Camera-type eye (tissue), 1 donor: ENCODE results near the gene OR4N2. TPM values are rescaled to one million over a fixed set of nuclear protein-coding genes. Genes with fewer than 3 reads are reported as not detected.

Experiments used
- total RNA-seq: library from RNA; depleted of rRNA; stranded (reverse); fragments of >200 nt; gene quantifications from one replicate; pipeline ENCODE4 v1.2.3, GENCODE V29; 2014

The OR4N2 gene
- total RNA-seq = not detected

GRCh38 chr14:19803470-19803869 lies at the start of gene OR4N2:
Gene OR4N2 (plus strand): TSS chr14:19803770. CDS start chr14:19827449, 23,679 bp downstream.

GRCh38 chr14:19773204-19773603 lies 30.4 kb upstream of the OR4N2 start, which contains the start of gene OR4M1:
Gene OR4M1 (plus strand): TSS chr14:19773504. CDS start chr14:19780323, 6,819 bp downstream.

GRCh38 chr14:19874842-19875241 lies 71.3 kb downstream of the OR4N2 start, which contains the start of gene OR4K2:
Gene OR4K2 (plus strand): TSS chr14:19875142. CDS start chr14:19876268, 1,126 bp downstream.

Other genes starting within 250 kb of the OR4N2 start
- not detected for gene OR11H2, start 89.9 kb upstream of the OR4N2 start, total RNA-seq
- not detected for gene OR4Q3, start 60.2 kb upstream of the OR4N2 start, total RNA-seq
- gene OR4M1, start 30.3 kb upstream of the OR4N2 start, total RNA-seq = not detected
- not detected for gene OR4K2, start 71.4 kb downstream of the OR4N2 start, total RNA-seq
- gene OR4K5, start 116.8 kb downstream of the OR4N2 start, total RNA-seq = not detected
- not detected for gene OR4K1, start 127.1 kb downstream of the OR4N2 start, total RNA-seq
- gene OR4K15, start 171.8 kb downstream of the OR4N2 start, total RNA-seq = not detected
- not detected for gene OR4Q2, start 198.4 kb downstream of the OR4N2 start, total RNA-seq
- not detected for gene OR4K14, start 215.5 kb downstream of the OR4N2 start, total RNA-seq
- gene OR4K13, start 232.3 kb downstream of the OR4N2 start, total RNA-seq = not detected